AG04450 (cell line): ENCODE measurements around the gene SYDE1. TPM values are rescaled to one million over a fixed set of nuclear protein-coding genes. Genes with fewer than 3 reads are reported as not detected.
A peak's percentile ranks its signal among the peaks of the same experiment; 100 is the strongest.

Experiments
- CTCF ChIA-PET: fragments of 300-600, 350-600 bp; formaldehyde crosslinking; extraction: SDS; loops from one replicate; lab custom pipeline; 2022; ENCODE audit warnings: antibody characterized with exemption, inconsistent platforms; lab: Charles Lee
- POLR2A ChIA-PET: fragments of 350-600 bp; formaldehyde crosslinking; extraction: SDS; loops from one replicate; lab custom pipeline; 2021; ENCODE audit warnings: antibody characterized with exemption, inconsistent platforms; lab: Yijun Ruan, JAX
- DNase-seq: peaks from one replicate; pipeline ENCODE4 v3.0.0-alpha.2; 2011; ENCODE audit warnings: low read depth, low spot score
- H3K27ac ChIP-seq: one replicate; pipeline ENCODE4 v1.5.1; 2012; ENCODE audit warnings: low read depth, low read length, control low read depth
- H3K27me3 ChIP-seq: one replicate; pipeline ENCODE4 v1.6.0; 2012; ENCODE audit warnings: low read length; ENCODE audit not compliant: control insufficient read depth, insufficient read depth
- H3K4me3 ChIP-seq: 2 replicates; pipeline ENCODE4 v1.5.1; 2011; ENCODE audit warnings: mild to moderate bottlenecking, low read depth, low read length, control low read depth
- H3K9me3 ChIP-seq: 2 replicates; pipeline ENCODE4 v1.5.1; 2012; ENCODE audit warnings: low read length; ENCODE audit not compliant: control insufficient read depth, insufficient read depth
- polyA plus RNA-seq: library from polyadenylated mRNA; depleted of rRNA; stranded (reverse); fragments of >200 nt; gene quantifications from 2 replicates; pipeline ENCODE4 v1.2.3, GENCODE V29; 2011
- TF ChIP-seq, protein P1 (sequence below): IDR thresholded peaks from 2 replicates; pipeline ENCODE4 v1.5.1; 2011; ENCODE audit warnings: low read depth, low read length, control low read depth, inconsistent platforms

Gene SYDE1
- polyA plus RNA-seq, 1 experiment, result 30.3 TPM

DNA sequence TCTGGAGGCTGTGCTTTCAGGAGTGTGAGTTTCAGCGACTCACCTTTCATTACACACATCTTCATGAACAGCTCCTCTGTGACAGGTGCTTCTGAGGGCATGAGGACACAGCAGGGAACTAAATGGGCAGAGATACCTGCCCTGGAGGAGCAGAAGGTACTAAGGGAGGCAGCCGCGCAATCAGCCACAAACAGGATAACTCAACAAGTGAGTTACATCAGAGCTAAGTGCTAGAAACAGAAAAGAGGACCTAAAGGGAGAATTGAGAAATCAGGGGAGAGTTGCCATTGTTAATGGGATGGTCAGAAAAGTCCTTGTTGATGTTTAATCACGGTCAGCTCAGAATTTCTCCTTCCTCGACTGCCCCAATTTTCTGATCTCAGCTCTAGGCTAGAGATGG lies 42.5 kb downstream of the SYDE1 start:
- ChIA-PET CTCF (interaction anchor here (0.7 to 3.9 kb wide), 11 partner anchors 9 to 105 kb away, joined by 3 to 38 read pairs (median 4); a partner anchor contains a TSS), POLR2A (no interaction called here)
- no peak for DNase-seq
- TF ChIP-seq, protein P1, sequence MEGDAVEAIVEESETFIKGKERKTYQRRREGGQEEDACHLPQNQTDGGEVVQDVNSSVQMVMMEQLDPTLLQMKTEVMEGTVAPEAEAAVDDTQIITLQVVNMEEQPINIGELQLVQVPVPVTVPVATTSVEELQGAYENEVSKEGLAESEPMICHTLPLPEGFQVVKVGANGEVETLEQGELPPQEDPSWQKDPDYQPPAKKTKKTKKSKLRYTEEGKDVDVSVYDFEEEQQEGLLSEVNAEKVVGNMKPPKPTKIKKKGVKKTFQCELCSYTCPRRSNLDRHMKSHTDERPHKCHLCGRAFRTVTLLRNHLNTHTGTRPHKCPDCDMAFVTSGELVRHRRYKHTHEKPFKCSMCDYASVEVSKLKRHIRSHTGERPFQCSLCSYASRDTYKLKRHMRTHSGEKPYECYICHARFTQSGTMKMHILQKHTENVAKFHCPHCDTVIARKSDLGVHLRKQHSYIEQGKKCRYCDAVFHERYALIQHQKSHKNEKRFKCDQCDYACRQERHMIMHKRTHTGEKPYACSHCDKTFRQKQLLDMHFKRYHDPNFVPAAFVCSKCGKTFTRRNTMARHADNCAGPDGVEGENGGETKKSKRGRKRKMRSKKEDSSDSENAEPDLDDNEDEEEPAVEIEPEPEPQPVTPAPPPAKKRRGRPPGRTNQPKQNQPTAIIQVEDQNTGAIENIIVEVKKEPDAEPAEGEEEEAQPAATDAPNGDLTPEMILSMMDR, result no peak
- Histone ChIP-seq H3K27me3 (peaks cover 6% of the 10 kb centered on the region), H3K4me3 (no peak overlapping the region), H3K27ac (no peak overlapping the region), H3K9me3 (no peaks in the 10 kb centered on the region; the same call in 1 of the 2 replicates)

DNA sequence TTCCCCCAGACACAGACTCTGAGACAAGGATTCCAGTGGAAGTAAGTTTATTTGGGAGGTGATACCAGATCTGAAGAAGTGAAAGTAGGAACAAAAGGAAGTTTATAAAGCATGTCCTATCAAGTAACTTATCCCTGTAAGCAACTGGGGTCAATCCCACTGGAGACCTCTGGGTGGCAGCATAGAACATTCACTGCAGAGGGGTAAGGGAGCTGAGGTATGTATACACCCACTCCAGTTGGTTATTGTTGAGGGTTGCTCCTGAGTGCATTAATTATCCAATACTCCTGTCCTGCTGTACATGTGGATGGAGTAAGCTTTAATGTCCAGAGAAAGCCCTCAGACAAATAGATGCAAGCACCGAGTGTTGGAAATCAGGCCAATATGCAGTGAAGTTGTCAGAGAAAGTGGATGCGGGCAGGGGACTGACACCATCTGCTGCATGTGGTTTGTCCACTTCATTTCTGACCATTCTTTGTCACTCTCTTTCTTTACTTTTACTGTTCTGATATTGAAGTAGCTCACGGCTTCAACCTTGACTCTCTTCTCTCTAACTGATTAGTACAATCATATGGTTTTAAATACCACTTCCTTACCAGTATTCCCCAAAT lies 46.9 kb downstream of the SYDE1 start:
- peaks cover 4% of the 10 kb centered on the region; the same call in 1 of the 2 replicates for H3K9me3 ChIP-seq
- TF ChIP-seq, protein P1, result peak; percentile 60
- no peak overlapping the region for H3K4me3 ChIP-seq
- H3K27me3 ChIP-seq, result peaks cover 6% of the 10 kb centered on the region
- CTCF ChIA-PET, result interaction anchor here (0.5 to 2.5 kb wide), 7 partner anchors 11 to 402 kb away, joined by 3 to 10 read pairs (median 5); no protein-coding TSS in a partner anchor
- POLR2A ChIA-PET, result interaction anchor here (0.6 to 1.7 kb wide), 2 partner anchors 18 to 411 kb away, joined by 3 to 9 read pairs; no protein-coding TSS in a partner anchor
- no peak for DNase-seq
- H3K27ac ChIP-seq, result no peak overlapping the region

DNA sequence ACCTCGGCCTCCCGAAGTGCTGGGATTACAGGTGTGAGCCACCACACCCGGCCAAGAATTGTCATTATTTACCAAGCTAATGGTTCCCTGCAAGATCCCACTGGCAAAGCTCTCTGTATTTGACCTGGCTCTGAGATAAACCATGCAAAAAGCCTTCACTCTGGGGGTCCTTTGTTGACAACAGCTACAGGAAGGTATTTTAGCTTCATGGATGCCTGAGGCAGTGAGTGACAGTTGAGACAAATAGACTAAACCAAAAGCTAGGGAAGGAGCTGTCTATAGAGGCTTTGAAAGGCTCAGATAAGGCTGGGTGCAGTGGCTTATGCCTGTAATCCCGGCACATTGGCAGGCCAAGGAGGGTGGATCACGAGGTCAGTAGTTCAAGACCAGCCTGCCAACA lies 48.1 kb downstream of the SYDE1 start:
- ChIA-PET CTCF (interaction anchor here (1.2 to 2.5 kb wide), 3 partner anchors 31 to 63 kb away, joined by 3 to 10 read pairs (median 10); no protein-coding TSS in a partner anchor), POLR2A (interaction anchor here (1.7 kb wide), 1 partner anchor 19 kb away, joined by 3 read pairs; no protein-coding TSS in a partner anchor)
- Histone ChIP-seq H3K27me3 (peaks cover 6% of the 10 kb centered on the region), H3K9me3 (peaks cover 14% of the 10 kb centered on the region), H3K4me3 (no peak overlapping the region), H3K27ac (no peak overlapping the region)
- no peak for DNase-seq
- TF ChIP-seq, protein P1, result no peak

DNA sequence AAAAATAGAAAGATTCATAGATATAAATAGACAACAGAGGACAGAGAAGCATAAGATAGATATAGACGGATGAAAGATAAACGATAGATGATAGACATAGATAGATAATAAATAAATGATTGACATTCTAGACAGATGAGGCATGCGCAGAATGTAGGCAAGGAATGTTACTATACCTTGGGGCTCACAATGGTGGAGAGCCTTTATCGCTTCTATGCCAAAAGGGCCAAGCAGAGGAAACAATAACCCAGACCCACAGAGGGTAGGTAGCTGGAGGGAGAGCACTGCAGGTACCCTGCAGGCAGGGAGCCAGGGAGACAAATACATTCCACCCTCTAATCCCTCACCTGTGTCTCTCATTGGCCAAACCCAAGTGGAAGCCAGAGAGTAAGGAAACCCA lies 49.2 kb downstream of the SYDE1 start:
- ChIA-PET POLR2A (no interaction called here), CTCF (interaction anchor here (0.6 kb wide), 1 partner anchor 16 kb away, joined by 4 read pairs; no protein-coding TSS in a partner anchor)
- no peak for DNase-seq
- TF ChIP-seq, protein P1, result no peak
- peaks cover 21% of the 10 kb centered on the region for H3K9me3 ChIP-seq
- no peak overlapping the region for H3K27ac ChIP-seq
- no peak overlapping the region for H3K4me3 ChIP-seq
- peaks cover 6% of the 10 kb centered on the region for H3K27me3 ChIP-seq

DNA sequence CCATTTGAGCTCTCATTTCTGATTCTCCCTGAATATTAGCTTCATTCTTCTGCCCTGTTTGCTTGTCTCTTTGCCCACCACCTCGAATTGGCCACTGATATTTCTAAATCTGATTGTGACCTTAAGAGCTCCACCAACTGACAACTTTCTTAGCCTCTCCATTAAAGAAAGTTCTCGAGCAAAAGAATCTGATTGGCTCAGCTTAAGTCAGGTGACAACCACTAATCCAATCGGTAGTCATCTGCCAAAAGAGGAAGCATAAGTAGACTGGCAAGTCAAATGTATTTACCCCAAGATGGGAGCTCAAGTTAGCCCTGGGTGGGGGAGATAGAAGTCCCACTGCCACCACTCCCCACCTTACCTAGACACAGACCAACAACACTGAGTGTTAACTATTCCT lies 52.0 kb downstream of the SYDE1 start:
- POLR2A ChIA-PET, result interaction anchor here (0.7 kb wide), 1 partner anchor 24 kb away, joined by 3 read pairs; no protein-coding TSS in a partner anchor
- no peak overlapping the region for H3K27ac ChIP-seq
- peaks cover 21% of the 10 kb centered on the region for H3K9me3 ChIP-seq
- H3K27me3 ChIP-seq, result no peaks in the 10 kb centered on the region
- H3K4me3 ChIP-seq, result no peak overlapping the region
- CTCF ChIA-PET, result interaction anchor here (0.6 to 1.1 kb wide), 6 partner anchors 9 to 504 kb away, joined by 3 to 8 read pairs (median 4); no protein-coding TSS in a partner anchor
- TF ChIP-seq, protein P1, result no peak
- DNase-seq, result no peak
